Urinary bladder (tissue), 4 donors: ENCODE data around the gene CAMK4. TPM values are rescaled to one million over a fixed set of nuclear protein-coding genes. Genes with fewer than 3 reads are reported as not detected.
A peak's percentile ranks its signal among the peaks of the same experiment; 100 is the strongest.

Source experiments
- DNase-seq: peaks from one replicate; pipeline ENCODE4 v3.0.0-alpha.2; 2015; ENCODE audit errors: extremely low spot score
- H3K27ac ChIP-seq: one replicate; pipeline ENCODE4 v1.5.1; 2013; ENCODE audit warnings: low read depth, mild to moderate bottlenecking, moderate library complexity
- H3K36me3 ChIP-seq: one replicate; pipeline ENCODE4 v1.6.1; 2013; ENCODE audit warnings: mild to moderate bottlenecking, moderate library complexity; ENCODE audit not compliant: insufficient read depth
- H3K4me1 ChIP-seq: one replicate; pipeline ENCODE4 v1.6.1; 2013; ENCODE audit warnings: mild to moderate bottlenecking, moderate library complexity; ENCODE audit not compliant: insufficient read depth
- H3K4me3 ChIP-seq: one replicate; pipeline ENCODE4 v1.5.1; 2013; ENCODE audit warnings: low read depth, low read length
- WGBS: extraction: QIAGEN DNeasy Blood & Tissue Kit; methylation state at CpG from one replicate; pipeline ENCODE4 v1.1.7; 2013; 5-methylcytosine and 5-hydroxymethylcytosine counted together
- polyA plus RNA-seq: library from polyadenylated mRNA; stranded (reverse); fragments of 200-250 nt; gene quantifications from one replicate; pipeline ENCODE4 v1.2.3, GENCODE V29; 2013
- total RNA-seq: library from RNA; depleted of rRNA; stranded (reverse); fragments of >200 nt; gene quantifications from one replicate; pipeline ENCODE4 v1.2.3, GENCODE V29; 2014
- donor health status: healthy with polysubstance abuse.
- donor health status: healthy.

The CAMK4 gene
- total and polyA plus RNA-seq, 2 donors: 1.2 to 30.9 TPM

- no peak for DNase-seq
- WGBS: 93% methylated on average over 5 of the region's 5 CpGs
- Histone ChIP-seq H3K36me3 (no peaks in the 10 kb centered on the region), H3K4me1 (no peaks in the 10 kb centered on the region), H3K4me3 (no peak overlapping the region), H3K27ac (no peak overlapping the region)
These were observed 203.6 kb downstream of the CAMK4 start for GRCh38 chr5:111427762-111428161.

- Histone ChIP-seq H3K4me1 (no peaks in the 10 kb centered on the region), H3K36me3 (no peaks in the 10 kb centered on the region), H3K27ac (no peak overlapping the region), H3K4me3 (no peak overlapping the region)
- DNase-seq: no peak
These were observed 208.8 kb downstream of the CAMK4 start for GRCh38 chr5:111432883-111433536.

GRCh38 chr5:111434800-111435199, 210.6 kb downstream of the CAMK4 start:
- Histone ChIP-seq H3K4me1 (no peaks in the 10 kb centered on the region), H3K36me3 (no peaks in the 10 kb centered on the region), H3K4me3 (no peak overlapping the region), H3K27ac (no peak overlapping the region)
- DNase-seq: no peak
- WGBS: 85% methylated on average over 1 of the region's 1 CpG

GRCh38 chr5:111439473-111440075, 215.4 kb downstream of the CAMK4 start:
- H3K4me1 ChIP-seq: peaks cover 2% of the 10 kb centered on the region
- no peak overlapping the region for H3K4me3 ChIP-seq
- WGBS: 94% methylated on average over 1 of the region's 1 CpG
- H3K36me3 ChIP-seq: no peaks in the 10 kb centered on the region
- DNase-seq: no peak
- H3K27ac ChIP-seq: no peak overlapping the region

- H3K4me3 ChIP-seq: no peak overlapping the region
- H3K4me1 ChIP-seq: no peaks in the 10 kb centered on the region
- no peaks in the 10 kb centered on the region for H3K36me3 ChIP-seq
- WGBS: 38% methylated on average over 1 of the region's 1 CpG
- DNase-seq: no peak
- H3K27ac ChIP-seq: no peak overlapping the region
These were observed 222.9 kb downstream of the CAMK4 start for GRCh38 chr5:111447099-111447498.

GRCh38 chr5:111447822-111448221, 223.6 kb downstream of the CAMK4 start:
- H3K27ac ChIP-seq: no peak overlapping the region
- WGBS: 38% methylated on average over 2 of the region's 2 CpGs
- H3K4me3 ChIP-seq: no peak overlapping the region
- no peaks in the 10 kb centered on the region for H3K36me3 ChIP-seq
- no peak for DNase-seq
- H3K4me1 ChIP-seq: no peaks in the 10 kb centered on the region

- H3K27ac ChIP-seq: no peak overlapping the region
- WGBS: 63% methylated on average over 1 of the region's 1 CpG
- H3K4me1 ChIP-seq: no peaks in the 10 kb centered on the region
- no peak for DNase-seq
- H3K4me3 ChIP-seq: no peak overlapping the region
- no peaks in the 10 kb centered on the region for H3K36me3 ChIP-seq
These were observed 229.1 kb downstream of the CAMK4 start for GRCh38 chr5:111453295-111453694.

GRCh38 chr5:111453747-111454146, 229.6 kb downstream of the CAMK4 start:
- no peak overlapping the region for H3K27ac ChIP-seq
- whole genome bisulfite sequencing: 19% methylated on average over 2 of the region's 2 CpGs

GRCh38 chr5:111454198-111454622, 230.0 kb downstream of the CAMK4 start:
- 27% methylated on average over 3 of the region's 3 CpGs for WGBS
- Histone ChIP-seq H3K27ac (no peak overlapping the region), H3K36me3 (no peaks in the 10 kb centered on the region), H3K4me3 (no peak overlapping the region), H3K4me1 (no peaks in the 10 kb centered on the region)
- peak; percentile 62 for DNase-seq

More at GRCh38 chr5:111453747-111454146, 229.6 kb downstream of the CAMK4 start:
- H3K4me1 ChIP-seq: no peaks in the 10 kb centered on the region
- H3K36me3 ChIP-seq: no peaks in the 10 kb centered on the region
- DNase-seq: no peak
- H3K4me3 ChIP-seq: no peak overlapping the region

GRCh38 chr5:111454776-111455175, 230.6 kb downstream of the CAMK4 start:
- no peaks in the 10 kb centered on the region for H3K36me3 ChIP-seq
- 62% methylated on average over 2 of the region's 2 CpGs for WGBS
- no peaks in the 10 kb centered on the region for H3K4me1 ChIP-seq
- peak; percentile 21 for DNase-seq
- no peak overlapping the region for H3K4me3 ChIP-seq
- no peak overlapping the region for H3K27ac ChIP-seq

GRCh38 chr5:111461255-111461671, 237.1 kb downstream of the CAMK4 start:
- Histone ChIP-seq H3K4me3 (no peak overlapping the region), H3K36me3 (no peaks in the 10 kb centered on the region), H3K4me1 (no peaks in the 10 kb centered on the region), H3K27ac (no peak overlapping the region)
- 51% methylated on average over 3 of the region's 3 CpGs for WGBS
- no peak for DNase-seq

GRCh38 chr5:111461934-111462333, 237.8 kb downstream of the CAMK4 start:
- DNase-seq: no peak
- Histone ChIP-seq H3K36me3 (no peaks in the 10 kb centered on the region), H3K4me3 (no peak overlapping the region), H3K27ac (no peak overlapping the region), H3K4me1 (no peaks in the 10 kb centered on the region)
- WGBS: 87% methylated on average over 2 of the region's 2 CpGs

GRCh38 chr5:111463311-111463710, 239.1 kb downstream of the CAMK4 start:
- H3K36me3 ChIP-seq: no peaks in the 10 kb centered on the region
- H3K4me1 ChIP-seq: no peaks in the 10 kb centered on the region
- DNase-seq: no peak
- no peak overlapping the region for H3K27ac ChIP-seq
- no peak overlapping the region for H3K4me3 ChIP-seq

GRCh38 chr5:111469293-111469896, 245.2 kb downstream of the CAMK4 start:
- no peaks in the 10 kb centered on the region for H3K36me3 ChIP-seq
- no peak for DNase-seq
- H3K4me3 ChIP-seq: no peak overlapping the region
- WGBS: 84% methylated on average over 2 of the region's 2 CpGs
- no peak overlapping the region for H3K27ac ChIP-seq
- H3K4me1 ChIP-seq: no peaks in the 10 kb centered on the region
